Activated effector memory CD4-positive, alpha-beta T cell treated with Interleukin-2 at 50 U/mL for 16 hours (primary cell): Measurements from ENCODE around the gene ZNF549.
A peak's percentile ranks its signal among the peaks of the same experiment; 100 is the strongest.
"Not testable (repeated sequence)": the region's sequence is repeated elsewhere in the genome, so short reads cannot be mapped to it uniquely, and the experiment has no call there.

Experiments used
- DNase-seq: peaks from one replicate; pipeline ENCODE4 v3.0.0-alpha.2; 2020

Gene ZNF549

GRCh38 chr19:57527136-57527881, at the start of gene ZNF549:
Gene ZNF549 (plus strand): TSS chr19:57527356. CDS start chr19:57527574, 218 bp downstream.
- DNase-seq: peak; percentile 83

- peak; percentile 92 for DNase-seq
These were observed 39.5 kb upstream of the ZNF549 start, which contains the start of gene ZNF419 for GRCh38 chr19:57487477-57488298. Gene ZNF419 (plus strand): TSS chr19:57487750. CDS start chr19:57487951, 201 bp downstream.

DNA sequence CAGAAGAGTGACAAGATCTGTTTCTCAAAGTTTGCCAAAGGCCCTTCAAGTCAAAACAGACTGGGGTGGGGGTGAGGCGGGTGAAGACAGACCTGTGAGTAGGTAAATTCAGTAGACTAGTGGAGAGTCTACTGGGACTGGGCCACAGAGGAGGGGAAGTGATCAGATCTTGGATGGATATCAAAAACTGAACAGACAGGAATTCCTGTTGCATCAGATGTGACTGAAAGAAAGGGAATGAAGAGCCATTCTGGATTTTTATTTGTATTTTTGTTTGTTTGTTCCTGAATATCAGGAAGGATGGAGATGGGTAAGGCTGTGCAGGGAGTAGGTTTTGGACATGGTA, 38.9 kb upstream of the ZNF549 start:
- DNase-seq: not testable (repeated sequence)

- DNase-seq: not testable (repeated sequence)
These were observed 27.9 kb upstream of the ZNF549 start for GRCh38 chr19:57499332-57499679.

GRCh38 chr19:57499680-57500395, 27.3 kb upstream of the ZNF549 start, which contains the start of gene ZNF773:
Gene ZNF773 (plus strand): TSS chr19:57499938. CDS start chr19:57500081, 143 bp downstream.
- DNase-seq: peak; percentile 94

GRCh38 chr19:57500400-57500799, 26.8 kb upstream of the ZNF549 start:
- DNase-seq: not testable (repeated sequence)

- no peak for DNase-seq
These were observed 21.0 kb upstream of the ZNF549 start for GRCh38 chr19:57506163-57506562.

GRCh38 chr19:57511484-57511883, 15.7 kb upstream of the ZNF549 start:
- DNase-seq: no peak

- no peak for DNase-seq
These were observed 14.3 kb upstream of the ZNF549 start for GRCh38 chr19:57512845-57513244.

DNA sequence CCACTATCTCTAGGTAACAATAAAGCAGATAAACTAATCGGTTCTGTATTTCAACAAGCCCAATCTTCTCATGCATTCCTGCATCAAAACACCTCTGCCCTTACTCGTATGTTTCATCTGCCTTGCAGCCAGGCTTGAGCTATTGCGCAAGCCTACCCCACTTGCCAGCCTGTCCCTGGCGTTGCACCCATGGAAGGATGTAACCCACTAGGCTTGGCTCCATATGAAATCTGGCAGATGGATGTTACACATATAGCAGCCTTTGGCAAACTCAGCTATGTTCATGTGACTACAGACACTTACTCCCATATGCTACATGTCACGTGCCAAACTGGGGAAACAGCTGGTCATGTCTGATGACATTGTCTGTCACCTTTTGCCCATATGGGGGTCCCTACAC, 11.9 kb upstream of the ZNF549 start:
- no peak for DNase-seq

DNA sequence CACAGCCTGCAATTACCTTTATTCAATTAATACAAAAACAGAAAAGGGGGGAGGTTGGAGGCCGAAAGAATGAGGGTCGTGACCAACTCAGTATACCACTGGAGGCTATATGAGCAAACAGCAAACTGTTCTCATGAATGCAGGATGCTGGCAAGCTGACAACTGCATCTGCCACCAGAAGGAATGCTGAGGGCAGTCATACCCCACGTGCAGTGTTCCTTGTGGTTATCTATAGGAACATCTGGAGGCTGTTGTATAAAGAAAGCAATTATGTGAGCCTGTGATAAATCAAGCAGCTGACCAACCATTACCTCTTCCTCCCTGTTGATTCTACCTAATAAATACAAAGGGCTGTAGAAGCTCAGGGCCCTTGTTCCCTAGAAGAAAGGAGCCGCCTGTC, 9.1 kb upstream of the ZNF549 start:
- DNase-seq: not testable (repeated sequence)

DNA sequence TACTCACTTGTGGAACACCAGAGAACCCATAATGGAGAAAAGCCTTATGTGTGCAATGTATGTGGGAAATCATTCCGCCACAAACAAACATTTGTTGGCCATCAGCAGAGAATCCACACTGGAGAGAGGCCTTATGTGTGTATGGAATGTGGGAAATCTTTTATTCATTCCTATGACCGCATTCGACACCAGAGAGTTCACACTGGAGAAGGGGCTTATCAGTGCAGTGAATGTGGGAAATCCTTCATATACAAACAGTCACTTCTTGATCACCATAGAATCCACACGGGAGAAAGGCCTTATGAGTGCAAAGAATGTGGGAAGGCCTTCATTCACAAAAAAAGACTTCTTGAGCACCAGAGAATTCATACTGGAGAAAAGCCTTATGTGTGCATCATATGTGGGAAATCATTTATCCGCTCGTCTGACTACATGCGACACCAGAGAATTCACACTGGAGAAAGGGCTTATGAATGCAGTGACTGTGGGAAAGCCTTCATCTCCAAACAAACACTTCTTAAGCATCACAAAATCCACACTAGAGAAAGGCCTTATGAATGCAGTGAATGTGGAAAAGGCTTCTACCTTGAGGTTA, 10.9 kb downstream of the ZNF549 start:
- no peak for DNase-seq

DNA sequence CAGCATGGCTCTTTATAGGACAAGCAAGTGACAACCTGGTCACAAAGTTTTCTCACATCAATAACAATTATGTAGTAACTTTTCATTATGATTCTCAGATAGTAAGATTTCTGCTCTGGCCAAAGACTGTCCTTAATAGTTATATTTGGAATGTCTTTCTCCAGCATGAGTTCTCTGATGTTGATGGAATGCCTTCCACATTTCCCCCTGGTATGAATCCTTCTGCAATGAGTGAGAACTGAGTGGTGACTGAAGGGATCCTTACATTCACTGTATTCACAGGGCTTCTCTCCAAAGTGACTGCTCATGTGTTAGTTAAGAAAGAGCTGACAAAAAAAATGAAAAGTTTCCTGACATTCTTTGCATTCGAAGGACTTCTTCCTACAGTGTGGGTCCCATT, 19.4 kb downstream of the ZNF549 start:
- DNase-seq: no peak

- no peak for DNase-seq
These were observed 25.3 kb downstream of the ZNF549 start for GRCh38 chr19:57552432-57552831.

DNA sequence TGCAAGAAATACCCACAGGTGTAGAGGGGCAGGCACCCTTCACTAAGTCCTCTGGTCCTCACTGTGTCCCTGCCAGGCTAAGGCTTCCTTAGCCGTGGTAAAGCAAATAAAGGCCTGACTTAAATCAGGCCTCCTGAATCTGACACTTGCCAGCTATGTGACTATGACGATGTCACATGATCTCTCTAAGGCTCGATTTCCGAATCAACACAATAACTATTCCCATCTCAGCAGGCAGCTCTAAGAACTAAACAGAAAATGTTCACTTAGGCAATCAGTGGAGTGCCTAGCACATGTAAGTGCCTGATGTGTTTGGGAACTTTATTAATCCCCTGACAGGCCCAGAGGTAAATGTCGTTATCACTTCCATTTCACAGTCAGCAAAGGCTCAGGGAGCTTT, 30.5 kb downstream of the ZNF549 start:
- no peak for DNase-seq

DNA sequence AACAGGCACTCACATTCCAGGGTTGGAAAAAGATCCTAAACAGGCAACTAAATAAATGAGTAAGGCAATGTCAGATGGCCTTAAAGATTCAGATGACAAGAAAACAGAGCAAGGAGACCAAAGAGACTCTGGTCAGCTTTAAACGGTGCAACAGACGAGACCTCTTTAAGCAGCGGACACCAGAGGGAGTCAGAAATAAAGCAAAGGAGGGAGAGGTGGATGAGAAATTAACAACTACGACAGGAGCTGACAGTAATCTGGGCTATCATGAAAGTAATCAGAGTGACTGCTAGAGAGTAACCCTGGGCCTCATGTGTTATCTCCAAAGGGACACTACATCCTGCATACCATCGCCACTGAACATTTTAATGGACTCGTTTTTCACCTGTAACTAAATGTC, 31.4 kb downstream of the ZNF549 start:
- DNase-seq: no peak

DNA sequence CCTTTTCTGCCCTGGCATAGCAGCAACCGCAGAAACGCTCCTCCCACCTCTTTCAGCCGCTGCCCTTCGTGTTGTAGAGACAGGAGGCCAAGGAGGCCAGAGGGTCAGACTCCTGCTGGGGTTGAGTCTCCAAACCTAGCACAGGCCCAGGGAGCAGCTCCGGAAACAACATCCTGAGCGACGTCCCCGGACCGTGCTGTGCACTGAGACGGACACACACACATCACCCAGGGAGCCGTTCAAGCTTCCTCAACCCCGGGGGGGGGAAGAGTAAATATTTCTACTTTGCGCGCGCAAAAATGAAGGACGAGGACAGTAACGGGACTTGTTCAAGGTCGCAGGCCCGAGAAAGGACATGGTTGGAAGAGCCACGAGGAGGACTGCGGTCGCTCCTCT, 31.9 kb downstream of the ZNF549 start:
- peak; percentile 2 for DNase-seq

GRCh38 chr19:57559404-57560025, 32.4 kb downstream of the ZNF549 start, which contains the start of gene ZNF550:
Gene ZNF550 (minus strand): TSS chr19:57559863. CDS start chr19:57559682, 181 bp downstream.
- peak; percentile 85 for DNase-seq

DNA sequence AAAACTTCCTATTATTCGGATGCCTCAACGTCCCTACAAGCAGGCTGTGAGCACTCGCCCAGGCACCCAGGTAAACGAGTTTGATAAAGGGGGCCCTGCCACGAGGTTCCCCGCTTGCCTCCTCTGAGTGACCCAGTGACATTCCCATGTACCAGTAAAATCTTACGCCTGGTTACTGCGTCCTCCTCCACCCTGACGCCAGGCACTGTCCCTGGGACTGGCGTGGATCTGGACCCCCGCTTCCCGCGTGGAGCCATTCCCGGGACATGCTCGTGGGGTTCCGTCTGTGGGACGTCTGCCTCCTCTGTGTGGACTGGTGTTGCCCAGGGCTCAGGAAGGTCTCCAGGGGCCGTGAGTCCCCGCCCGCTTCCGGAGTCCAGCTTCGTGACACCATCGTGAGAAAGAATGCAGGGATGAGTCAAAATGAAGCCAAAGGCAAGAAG, 32.9 kb downstream of the ZNF549 start:
- no peak for DNase-seq

DNA sequence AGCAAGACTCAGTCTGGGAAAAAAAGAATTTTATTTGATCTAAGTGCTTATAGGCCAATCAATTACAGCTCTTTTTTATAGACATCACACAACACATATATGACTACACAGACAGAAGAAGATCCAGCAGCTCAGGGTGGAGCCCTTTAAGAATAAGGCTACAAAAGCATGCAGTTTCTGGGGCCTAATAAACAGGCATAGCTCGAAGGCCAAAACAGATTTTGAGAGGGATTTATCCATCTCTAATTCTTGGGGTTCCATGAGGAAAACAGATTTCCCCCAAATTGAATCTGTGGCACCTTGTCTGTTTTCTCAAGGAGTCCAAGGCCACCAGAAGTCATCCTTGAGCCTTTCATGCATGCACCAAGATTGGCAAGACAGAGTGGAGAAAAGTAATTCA, 36.4 kb downstream of the ZNF549 start:
- DNase-seq: no peak

GRCh38 chr19:57566396-57567265, 39.5 kb downstream of the ZNF549 start:
- DNase-seq: no peak
